SK-N-DZ (cell line): ENCODE measurements around the gene ZNF597.
"Not testable (repeated sequence)": the region's sequence is repeated elsewhere in the genome, so short reads cannot be mapped to it uniquely, and the experiment has no call there.

Experiments
- DNase-seq: peaks from one replicate; pipeline ENCODE4 v3.0.0-alpha.2; 2015; ENCODE audit warnings: low spot score

ZNF597 gene

GRCh38 chr16:3475604-3476375 lies 32.5 kb upstream of the ZNF597 start:
- no peak for DNase-seq

DNA sequence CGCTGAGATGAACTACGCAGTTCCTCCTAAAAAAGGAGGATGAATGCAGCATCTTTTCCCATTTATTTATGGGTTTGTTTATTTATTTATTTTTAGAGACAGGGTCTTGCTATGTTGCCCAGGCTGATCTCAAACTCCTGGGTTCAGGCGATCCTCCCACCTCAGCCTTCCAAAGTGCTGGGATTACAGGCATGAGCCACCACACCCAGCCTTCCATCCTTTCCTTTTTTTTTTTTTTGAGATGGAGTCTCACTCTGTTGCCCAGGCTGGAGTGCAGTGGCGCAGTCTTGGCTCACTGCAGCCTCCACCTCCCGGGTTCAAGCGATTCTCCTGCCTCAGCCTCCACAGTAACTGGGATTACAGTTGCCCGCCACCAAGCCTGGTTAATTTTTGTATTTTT lies 31.6 kb upstream of the ZNF597 start:
- not testable (repeated sequence) for DNase-seq

- DNase-seq = no peak
These were observed 31.0 kb upstream of the ZNF597 start for GRCh38 chr16:3474136-3474779.

- not testable (repeated sequence) for DNase-seq
These were observed 30.3 kb upstream of the ZNF597 start for GRCh38 chr16:3473596-3473943.

GRCh38 chr16:3472878-3473595 lies 29.7 kb upstream of the ZNF597 start:
- DNase-seq = no peak

DNA sequence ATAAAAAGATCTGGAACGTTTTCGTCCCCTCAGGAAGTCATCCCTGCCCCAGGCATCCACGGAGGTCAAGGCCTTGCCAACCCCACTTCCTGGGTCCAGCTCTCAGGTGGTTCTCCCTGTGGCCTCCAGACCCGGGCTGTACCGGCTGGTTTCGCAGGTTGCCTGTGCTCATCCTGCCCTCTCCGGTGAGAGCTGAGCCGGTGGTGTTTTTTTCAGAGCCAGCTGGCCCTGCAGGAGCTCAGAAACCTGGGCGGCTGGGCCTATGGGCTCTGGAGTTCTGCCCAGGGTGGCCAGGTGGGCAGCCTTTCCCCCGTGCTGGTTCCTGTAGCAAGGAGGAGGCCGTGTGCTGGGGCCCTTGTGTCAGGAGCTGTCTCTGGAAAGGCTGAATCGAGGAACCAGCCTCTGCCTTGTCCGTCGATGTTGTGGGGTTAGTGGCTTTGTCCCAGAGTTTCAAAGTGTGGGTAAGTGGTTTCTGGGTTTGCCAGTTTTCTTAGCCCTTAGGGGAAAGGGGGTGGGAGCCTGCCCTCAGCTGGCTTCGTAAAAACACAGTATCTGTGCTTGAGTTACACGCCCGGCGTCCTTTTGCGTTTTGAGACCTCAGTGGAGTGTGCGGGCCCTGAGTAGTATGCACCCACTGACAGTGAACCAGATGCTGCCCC lies 28.3 kb upstream of the ZNF597 start:
- DNase-seq = no peak

- no peak for DNase-seq
These were observed 27.4 kb upstream of the ZNF597 start for GRCh38 chr16:3470723-3471122.

DNA sequence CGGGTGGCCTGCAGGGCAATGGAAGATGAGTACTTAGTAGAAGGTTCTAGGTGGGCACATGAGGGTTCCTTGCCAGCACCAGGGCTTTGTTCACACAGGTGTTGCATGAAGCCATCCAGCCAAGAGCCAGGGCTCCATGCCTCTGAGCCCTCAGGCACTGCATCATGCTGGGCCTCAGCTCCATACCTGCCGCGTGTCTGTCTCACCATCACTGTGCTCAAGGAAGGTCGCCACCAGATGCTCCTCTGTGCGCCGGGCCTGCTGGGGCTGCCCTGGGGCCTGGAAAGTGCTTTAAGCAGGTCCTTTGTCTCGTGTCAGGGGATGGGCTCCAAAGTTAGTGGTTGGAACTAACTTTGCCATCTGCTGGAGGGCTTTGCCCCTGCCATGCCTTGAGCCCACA lies 26.4 kb upstream of the ZNF597 start:
- no peak for DNase-seq

- no peak for DNase-seq
These were observed 25.2 kb upstream of the ZNF597 start for GRCh38 chr16:3468501-3468900.

GRCh38 chr16:3467921-3468320 lies 24.6 kb upstream of the ZNF597 start:
- no peak for DNase-seq

GRCh38 chr16:3467182-3467581 lies 23.9 kb upstream of the ZNF597 start:
- DNase-seq = no peak

- no peak for DNase-seq
These were observed 22.7 kb upstream of the ZNF597 start for GRCh38 chr16:3465911-3466584.

- no peak for DNase-seq
These were observed 22.0 kb upstream of the ZNF597 start for GRCh38 chr16:3465301-3465700.

DNA sequence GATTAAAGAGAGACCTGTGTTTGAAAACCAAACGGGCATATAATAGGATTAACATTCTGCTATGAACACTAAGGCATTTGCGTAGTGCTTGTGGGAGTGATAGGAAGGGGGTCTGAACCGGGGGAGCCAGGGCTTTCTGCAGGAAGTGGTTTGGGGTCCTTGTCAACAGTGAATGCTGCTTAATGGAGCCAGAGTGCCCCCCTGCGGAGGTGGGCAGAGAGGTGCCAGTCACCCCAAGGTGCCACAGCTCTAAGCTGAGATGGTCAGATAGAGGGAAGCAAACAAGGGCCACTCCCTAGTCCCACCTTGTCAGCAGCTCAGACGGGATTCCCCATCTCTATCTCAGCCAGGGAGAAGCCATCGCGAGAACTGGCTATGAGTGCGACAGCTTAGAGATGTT lies 17.8 kb upstream of the ZNF597 start:
- DNase-seq = no peak

- no peak for DNase-seq
These were observed 17.3 kb upstream of the ZNF597 start for GRCh38 chr16:3460585-3460984.

DNA sequence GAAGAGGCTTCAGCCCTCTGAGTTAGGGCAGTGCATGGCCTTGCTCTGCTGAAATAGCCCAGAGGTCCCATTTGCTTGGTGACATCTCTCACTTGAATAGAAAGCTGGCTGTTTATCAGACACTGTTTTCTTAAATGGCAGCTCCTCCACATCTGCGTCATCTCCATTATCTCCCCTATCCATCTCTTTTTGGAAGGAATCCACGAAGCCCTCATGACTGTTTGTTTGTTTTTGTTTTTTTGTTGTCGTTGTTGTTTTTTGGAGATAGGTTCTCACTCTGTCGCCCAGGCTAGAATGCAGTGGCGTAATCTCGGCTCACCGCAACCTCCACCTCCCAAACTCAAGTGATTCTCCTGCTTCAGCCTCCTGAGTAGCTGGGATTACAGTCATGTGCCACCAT lies 16.8 kb upstream of the ZNF597 start:
- no peak for DNase-seq

DNA sequence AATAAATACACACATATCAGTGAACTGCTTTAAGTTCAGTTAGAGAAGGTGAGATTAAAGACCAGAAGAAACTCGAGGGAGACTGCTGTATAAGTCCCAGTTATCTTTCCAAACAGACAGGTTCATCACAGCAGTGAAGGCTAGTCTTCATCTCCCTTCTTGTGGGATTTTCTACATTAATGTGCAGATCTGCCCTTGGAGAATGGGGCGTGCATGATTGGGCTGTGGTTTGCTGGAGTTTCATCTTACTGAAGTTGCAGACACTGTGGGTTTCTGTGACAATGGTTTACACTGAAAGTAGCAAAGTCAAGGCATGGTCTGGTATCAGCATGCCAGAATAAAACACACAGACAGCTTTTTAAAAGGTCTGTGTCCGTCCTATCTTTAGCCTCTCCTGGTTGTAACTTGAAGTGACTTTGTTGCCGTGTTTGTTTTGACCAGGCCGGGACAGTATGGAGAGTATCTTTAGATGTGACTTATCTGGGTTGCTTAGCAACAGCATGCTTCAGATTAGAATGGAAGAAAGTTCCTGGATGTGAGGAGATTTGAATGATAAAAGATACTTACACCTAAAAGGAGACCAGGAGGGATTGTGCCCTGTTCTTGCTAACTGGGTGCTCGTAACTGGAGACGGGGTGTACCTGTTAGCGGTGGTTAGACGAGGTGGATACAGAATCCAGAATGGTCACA lies 16.2 kb upstream of the ZNF597 start:
- DNase-seq = no peak

GRCh38 chr16:3458852-3459361 lies 15.6 kb upstream of the ZNF597 start:
- no peak for DNase-seq

DNA sequence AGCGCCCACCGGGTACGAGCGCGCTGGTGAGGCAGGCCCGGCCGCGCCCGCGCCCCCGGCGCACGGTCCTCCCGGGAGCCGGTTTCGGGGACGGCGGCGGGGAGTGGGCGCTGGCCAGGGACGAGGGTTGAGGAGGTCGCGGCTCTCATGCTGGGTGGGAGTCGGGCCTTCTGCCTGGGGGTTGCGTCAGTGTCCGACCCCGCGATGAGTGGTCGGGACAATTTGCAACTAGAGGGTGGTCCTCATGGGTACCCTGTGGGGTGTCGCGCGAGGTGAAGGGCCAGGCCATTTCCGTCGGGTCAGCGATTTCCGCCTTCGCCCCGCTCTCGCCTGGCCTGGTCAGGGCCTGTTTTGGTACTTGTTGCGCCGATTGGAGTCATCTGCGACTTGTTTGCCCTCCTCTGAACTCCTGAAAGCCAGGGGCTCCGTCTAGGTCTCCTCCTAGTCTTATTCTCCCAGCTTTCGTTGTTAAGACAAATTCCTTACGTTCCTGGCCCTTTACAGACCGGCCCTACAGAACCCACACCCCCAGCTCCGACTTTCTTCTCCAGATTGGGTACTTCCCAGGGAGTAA lies 15.1 kb upstream of the ZNF597 start:
- DNase-seq = no peak

DNA sequence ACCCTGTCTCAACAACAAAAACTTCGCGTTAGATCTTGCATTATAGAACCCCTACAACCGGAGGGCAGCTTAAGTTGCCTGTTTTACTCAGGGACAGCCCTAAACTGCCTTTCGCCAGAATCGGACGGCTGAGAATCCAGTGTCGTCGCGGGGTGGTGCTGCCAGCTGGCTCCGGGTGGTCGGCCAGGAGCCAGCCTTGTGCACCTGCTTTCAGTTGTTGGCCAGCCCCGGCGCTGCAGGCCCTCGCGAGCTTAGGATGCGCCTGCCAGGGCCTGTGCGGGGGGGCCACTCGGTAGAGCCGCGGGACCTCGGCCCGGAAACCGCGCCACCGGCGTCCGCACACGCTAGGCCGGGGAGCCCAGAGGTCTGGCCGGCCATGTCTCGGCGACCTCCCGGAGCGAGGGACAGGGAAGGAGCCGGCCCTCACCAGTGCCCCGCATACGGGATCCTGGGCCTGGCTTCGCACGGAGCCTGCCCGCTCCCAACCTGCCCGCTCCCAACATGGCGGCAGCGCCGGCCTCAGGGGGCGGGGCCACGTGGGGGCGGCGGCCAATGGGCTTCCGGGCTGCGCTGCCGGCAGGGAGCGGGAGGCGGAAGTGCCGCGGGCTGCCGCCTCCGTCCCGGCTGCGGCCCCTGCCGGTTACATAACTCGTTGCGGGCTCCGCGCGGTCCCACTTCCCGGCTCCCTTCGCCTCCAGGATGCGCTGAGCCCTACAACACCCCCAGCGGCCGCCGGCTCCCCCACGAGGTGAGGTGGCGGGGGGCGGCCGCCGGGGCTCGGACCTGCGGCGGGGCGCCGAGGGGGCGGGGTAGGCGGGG lies 14.3 kb upstream of the ZNF597 start:
- DNase-seq = peak; percentile 90
